MCF 10A (cell line): ENCODE measurements around the gene CCDC60. TPM values are rescaled to one million over a fixed set of nuclear protein-coding genes. Genes with fewer than 3 reads are reported as not detected.
A peak's percentile ranks its signal among the peaks of the same experiment; 100 is the strongest.

Experiments used
- BruUV-seq: library from RNA; stranded (reverse); fragments of 400-500 nt; replicated peaks from 2 replicates; lab custom pipeline; 2021; lab: Mats Ljungman, UMichigan
- CTCF ChIA-PET: fragments of 300-600 bp; sonication (Branson Sonifier 250); formaldehyde crosslinking; extraction: SDS; loops from one replicate; lab custom pipeline; 2021; ENCODE audit warnings: antibody characterized with exemption, inconsistent platforms; lab: Yijun Ruan, JAX
- POLR2A ChIA-PET: fragments of 300-600, 350-650 bp; sonication (Branson Sonifier 250); formaldehyde crosslinking; extraction: SDS; loops from one replicate; lab custom pipeline; 2020; ENCODE audit warnings: antibody characterized with exemption, inconsistent platforms; lab: Yijun Ruan, JAX
- DNase-seq: peaks from one replicate; pipeline ENCODE4 v3.0.0-alpha.2; 2018; ENCODE audit not compliant: unreplicated experiment
- H3K27ac Mint-ChIP-seq: one replicate; pipeline ENCODE4 v1.8.0; 2022; ENCODE audit warnings: mild to moderate bottlenecking, low read depth, mixed read lengths; ENCODE audit not compliant: unreplicated experiment
- H3K27me3 Mint-ChIP-seq: one replicate; pipeline ENCODE4 v1.8.0; 2022; ENCODE audit warnings: mixed read lengths; ENCODE audit not compliant: insufficient read depth, unreplicated experiment
- H3K36me3 Mint-ChIP-seq: one replicate; pipeline ENCODE4 v1.8.0; 2022; ENCODE audit warnings: mild to moderate bottlenecking, moderate library complexity, mixed read lengths; ENCODE audit not compliant: insufficient read depth, unreplicated experiment
- H3K4me1 Mint-ChIP-seq: one replicate; pipeline ENCODE4 v1.8.0; 2022; ENCODE audit warnings: mixed read lengths; ENCODE audit not compliant: insufficient read depth, unreplicated experiment
- H3K4me3 Mint-ChIP-seq: one replicate; pipeline ENCODE4 v1.8.0; 2022; ENCODE audit warnings: mild to moderate bottlenecking, moderate library complexity, mixed read lengths; ENCODE audit not compliant: unreplicated experiment
- H3K9me3 Mint-ChIP-seq: one replicate; pipeline ENCODE4 v1.8.0; 2022; ENCODE audit warnings: mixed read lengths; ENCODE audit not compliant: unreplicated experiment
- CTCF ChIP-seq: fragments of 200-600 bp; IDR thresholded peaks from one replicate; pipeline ENCODE4 v1.8.0; 2022; ENCODE audit warnings: antibody characterized with exemption, mild to moderate bottlenecking; ENCODE audit not compliant: unreplicated experiment
- intact Hi-C: fragments of 100-400 bp; cut with micrococcal nuclease; formaldehyde crosslinking; loops from 2 replicates; pipeline ENCODE4 v1.14.1; 2022
- total RNA-seq: library from RNA; stranded (reverse); gene quantifications from 2 replicates; pipeline ENCODE4 v1.2.3, GENCODE V29; 2022

Gene CCDC60
- total RNA-seq, 1 experiment from 2014 or later = not detected

DNA sequence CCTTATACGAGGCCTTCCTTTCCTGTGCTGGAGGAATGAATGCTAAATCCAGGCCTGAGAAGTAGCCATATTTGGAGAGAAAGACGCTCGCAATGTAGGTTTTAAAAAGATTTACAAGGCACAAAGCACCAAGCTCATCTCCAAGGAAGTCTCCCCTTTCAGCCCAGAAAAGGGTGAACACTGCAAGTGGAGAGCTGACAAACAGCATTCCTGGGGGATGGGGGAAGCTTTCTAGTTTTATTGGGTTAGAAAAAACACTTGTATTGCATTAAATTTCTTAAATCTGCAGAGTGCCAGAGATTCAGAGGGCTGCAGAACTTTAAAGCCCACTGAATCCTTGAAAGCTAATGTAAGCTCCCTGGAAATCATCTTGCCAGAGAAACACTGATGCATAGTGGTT lies 34.6 kb downstream of the CCDC60 start:
- TF ChIP-seq CTCF = no peak
- Mint-ChIP-seq H3K36me3 (no peaks in the 10 kb centered on the region), H3K27me3 (no peaks in the 10 kb centered on the region), H3K9me3 (peaks cover 33% of the 10 kb centered on the region), H3K4me3 (no peak overlapping the region), H3K4me1 (no peaks in the 10 kb centered on the region), H3K27ac (no peak overlapping the region)
- ChIA-PET POLR2A (no interaction called here), CTCF (no interaction called here)
- intact Hi-C loops = no loop called here
- BruUV-seq = no TSS peak
- no peak for DNase-seq

- no TSS peak for BruUV-seq
- no peak overlapping the region for H3K27ac Mint-ChIP-seq
- peak; percentile 10 for DNase-seq
- ChIA-PET CTCF (interaction anchor here (0.6 kb wide), 1 partner anchor 13 kb away, joined by 5 read pairs; no protein-coding TSS in a partner anchor), POLR2A (interaction anchor here (0.6 kb wide), 1 partner anchor 40 kb away, joined by 3 read pairs; no protein-coding TSS in a partner anchor)
- peaks cover 29% of the 10 kb centered on the region for H3K9me3 Mint-ChIP-seq
- TF ChIP-seq CTCF = no peak
- intact Hi-C loops = no loop called here
- no peak overlapping the region for H3K4me3 Mint-ChIP-seq
- H3K4me1 Mint-ChIP-seq = no peaks in the 10 kb centered on the region
- no peaks in the 10 kb centered on the region for H3K36me3 Mint-ChIP-seq
- no peaks in the 10 kb centered on the region for H3K27me3 Mint-ChIP-seq
Measured at GRCh38 chr12:119369907-119370546, 35.5 kb downstream of the CCDC60 start.

DNA sequence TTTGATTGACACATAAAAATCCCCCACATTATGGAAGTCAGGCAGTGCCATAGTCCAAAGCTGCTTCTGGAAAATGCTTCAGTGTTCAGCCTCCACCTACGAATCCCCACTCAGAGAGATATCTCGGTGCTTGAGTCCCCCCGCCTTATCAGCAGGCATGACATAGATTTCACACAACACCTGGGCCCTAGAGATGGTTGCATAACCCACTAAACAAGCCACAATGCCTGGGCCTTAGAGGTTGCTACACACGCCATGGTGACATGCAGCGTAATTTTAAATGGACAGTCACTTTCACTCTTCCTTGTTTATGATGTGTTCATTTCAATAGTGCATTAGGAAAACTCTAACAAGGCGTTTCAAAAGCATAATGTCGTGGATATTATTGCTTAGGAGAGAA lies 38.0 kb downstream of the CCDC60 start:
- Mint-ChIP-seq H3K36me3 (no peaks in the 10 kb centered on the region), H3K4me3 (no peak overlapping the region), H3K9me3 (peaks cover 23% of the 10 kb centered on the region), H3K4me1 (no peaks in the 10 kb centered on the region), H3K27ac (no peak overlapping the region), H3K27me3 (no peaks in the 10 kb centered on the region)
- CTCF ChIA-PET = interaction anchor here (1.3 to 2.1 kb wide), 3 partner anchors 11 to 258 kb away, joined by 4 to 7 read pairs (median 5); no protein-coding TSS in a partner anchor
- intact Hi-C loops = no loop called here
- POLR2A ChIA-PET = no interaction called here
- DNase-seq = no peak
- TF ChIP-seq CTCF = no peak
- BruUV-seq = no TSS peak

DNA sequence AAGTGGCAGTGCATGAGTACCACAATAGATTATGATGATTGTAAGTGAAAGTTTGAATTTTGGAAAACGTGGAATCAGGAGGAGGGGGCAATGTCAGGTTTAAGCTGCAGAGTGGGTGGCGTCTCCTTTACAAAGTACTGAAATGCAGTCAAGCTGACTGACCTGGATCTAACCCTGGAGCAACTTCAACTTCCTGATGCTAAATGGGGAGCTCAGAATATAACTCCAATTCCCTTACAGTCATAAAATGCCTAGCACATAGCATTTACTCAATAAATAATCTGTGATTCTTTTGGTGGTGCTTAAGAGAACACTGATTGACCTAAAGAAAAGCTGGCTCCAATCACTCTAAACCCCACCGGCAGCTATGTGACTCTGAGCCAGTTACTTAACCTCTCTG lies 38.5 kb downstream of the CCDC60 start:
- Mint-ChIP-seq H3K4me1 (no peaks in the 10 kb centered on the region), H3K4me3 (no peak overlapping the region)

More for the DNA sequence above, 38.5 kb downstream of the CCDC60 start:
- Mint-ChIP-seq H3K9me3 (peaks cover 23% of the 10 kb centered on the region), H3K27ac (no peak overlapping the region), H3K27me3 (no peaks in the 10 kb centered on the region), H3K36me3 (no peaks in the 10 kb centered on the region)
- CTCF ChIA-PET = interaction anchor here (1.3 to 2.1 kb wide), 3 partner anchors 11 to 258 kb away, joined by 4 to 7 read pairs (median 5); no protein-coding TSS in a partner anchor
- DNase-seq = no peak
- TF ChIP-seq CTCF = no peak
- POLR2A ChIA-PET = no interaction called here
- BruUV-seq = no TSS peak
- intact Hi-C loops = no loop called here
